ENCODE results near the gene AUTS2. TPM values are rescaled to one million over a fixed set of nuclear protein-coding genes. Genes with fewer than 3 reads are reported as not detected.

The AUTS2 gene
- total RNA-seq, 1 experiment from 2014 or later: 38.5 TPM

GRCh38 chr7:69843653-69844052 lies 245.4 kb downstream of the AUTS2 start:
- no peak overlapping the region for H3K27ac ChIP-seq (ENCODE audit: low read length)
- H3K9ac ChIP-seq (ENCODE audit: low read length): no peak overlapping the region
- peak; percentile 62 for DNase-seq
- no peaks in the 10 kb centered on the region for H3K36me3 ChIP-seq (ENCODE audit: insufficient read depth, low read length)
- H3K4me2 ChIP-seq (ENCODE audit: low read depth, low read length, poor library complexity, severe bottlenecking): peak overlapping the region; percentile 7
- no peaks in the 10 kb centered on the region for H3K9me3 ChIP-seq (ENCODE audit: low read length)
- H3K27me3 ChIP-seq (ENCODE audit: low read length): no peaks in the 10 kb centered on the region
- H4K20me1 ChIP-seq (ENCODE audit: insufficient read depth, low read depth, low read length): peaks cover 53% of the 10 kb centered on the region; the same call in 1 of the 2 replicates
- H2AFZ ChIP-seq (ENCODE audit: low read length): no peak overlapping the region
- peaks cover 67% of the 10 kb centered on the region for H3K4me1 ChIP-seq (ENCODE audit: low read length)
- H3K9me2 ChIP-seq (replicated peaks; ENCODE audit: insufficient read depth, low read length): no peaks in the 10 kb centered on the region
- no peak overlapping the region for H3K4me3 ChIP-seq (ENCODE audit: low read length)
- no peaks in the 10 kb centered on the region for H3K79me2 ChIP-seq (ENCODE audit: low read length)

GRCh38 chr7:69844264-69844868 lies 246.1 kb downstream of the AUTS2 start:
- no peaks in the 10 kb centered on the region for H3K36me3 ChIP-seq (ENCODE audit: insufficient read depth, low read length)
- H3K27me3 ChIP-seq (ENCODE audit: low read length): no peaks in the 10 kb centered on the region
- H3K27ac ChIP-seq (ENCODE audit: low read length): no peak overlapping the region
- peak overlapping the region; percentile 7 for H3K4me2 ChIP-seq (ENCODE audit: low read depth, low read length, poor library complexity, severe bottlenecking)
- peaks cover 53% of the 10 kb centered on the region; the same call in 1 of the 2 replicates for H4K20me1 ChIP-seq (ENCODE audit: insufficient read depth, low read depth, low read length)
- peaks cover 60% of the 10 kb centered on the region for H3K4me1 ChIP-seq (ENCODE audit: low read length)
- H3K79me2 ChIP-seq (ENCODE audit: low read length): no peaks in the 10 kb centered on the region
- H3K9me2 ChIP-seq (replicated peaks; ENCODE audit: insufficient read depth, low read length): no peaks in the 10 kb centered on the region
- H3K9me3 ChIP-seq (ENCODE audit: low read length): no peaks in the 10 kb centered on the region
- H3K4me3 ChIP-seq (ENCODE audit: low read length): no peak overlapping the region
- no peak overlapping the region for H3K9ac ChIP-seq (ENCODE audit: low read length)
- H2AFZ ChIP-seq (ENCODE audit: low read length): no peak overlapping the region
- DNase-seq: peak; percentile 74

GRCh38 chr7:69845721-69846495 lies 247.6 kb downstream of the AUTS2 start:
- Histone ChIP-seq H3K4me2 (ENCODE audit: low read depth, low read length, poor library complexity, severe bottlenecking) (no peak overlapping the region), H3K9ac (ENCODE audit: low read length) (no peak overlapping the region), H3K36me3 (ENCODE audit: insufficient read depth, low read length) (no peaks in the 10 kb centered on the region), H3K79me2 (ENCODE audit: low read length) (no peaks in the 10 kb centered on the region), H2AFZ (ENCODE audit: low read length) (no peak overlapping the region), H3K27me3 (ENCODE audit: low read length) (no peaks in the 10 kb centered on the region), H3K4me1 (ENCODE audit: low read length) (peaks cover 44% of the 10 kb centered on the region), H3K4me3 (ENCODE audit: low read length) (no peak overlapping the region), H3K9me2 (replicated peaks; ENCODE audit: insufficient read depth, low read length) (no peaks in the 10 kb centered on the region), H3K9me3 (ENCODE audit: low read length) (no peaks in the 10 kb centered on the region), H3K27ac (ENCODE audit: low read length) (no peak overlapping the region), H4K20me1 (ENCODE audit: insufficient read depth, low read depth, low read length) (peaks cover 56% of the 10 kb centered on the region; the same call in 1 of the 2 replicates)
- DNase-seq: no peak

- Histone ChIP-seq H3K4me2 (ENCODE audit: low read depth, low read length, poor library complexity, severe bottlenecking) (no peak overlapping the region), H3K4me3 (ENCODE audit: low read length) (no peak overlapping the region), H4K20me1 (ENCODE audit: insufficient read depth, low read depth, low read length) (peaks cover 43% of the 10 kb centered on the region; the same call in 1 of the 2 replicates), H3K27me3 (ENCODE audit: low read length) (no peaks in the 10 kb centered on the region), H3K9me3 (ENCODE audit: low read length) (no peaks in the 10 kb centered on the region), H3K79me2 (ENCODE audit: low read length) (no peaks in the 10 kb centered on the region), H3K4me1 (ENCODE audit: low read length) (peaks cover 23% of the 10 kb centered on the region), H3K36me3 (ENCODE audit: insufficient read depth, low read length) (no peaks in the 10 kb centered on the region), H3K9ac (ENCODE audit: low read length) (no peak overlapping the region), H2AFZ (ENCODE audit: low read length) (no peak overlapping the region), H3K9me2 (replicated peaks; ENCODE audit: insufficient read depth, low read length) (no peaks in the 10 kb centered on the region), H3K27ac (ENCODE audit: low read length) (no peak overlapping the region)
- no peak for DNase-seq
Observed at GRCh38 chr7:69847921-69848612, 249.8 kb downstream of the AUTS2 start.

DNA sequence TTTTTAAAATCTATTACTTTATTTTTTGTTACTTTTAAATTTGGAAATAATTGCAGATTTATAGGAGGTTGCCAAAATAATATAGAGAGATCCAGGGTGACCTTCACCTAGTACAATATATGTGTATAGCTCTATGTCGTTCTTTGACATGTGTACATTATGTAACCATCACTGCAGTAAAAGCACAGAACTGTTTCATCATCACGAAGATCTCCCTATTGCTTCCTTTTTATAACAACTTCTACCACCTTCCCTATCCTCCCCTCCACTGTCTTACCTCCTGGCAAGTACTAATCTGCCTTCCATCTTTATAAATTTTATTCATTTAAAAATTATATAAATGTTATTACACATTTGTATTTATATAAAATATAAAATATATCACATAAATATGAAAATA lies 251.0 kb downstream of the AUTS2 start:
- peaks cover 11% of the 10 kb centered on the region for H3K4me1 ChIP-seq (ENCODE audit: low read length)
- no peak overlapping the region for H2AFZ ChIP-seq (ENCODE audit: low read length)
- no peak overlapping the region for H3K9ac ChIP-seq (ENCODE audit: low read length)
- H3K4me3 ChIP-seq (ENCODE audit: low read length): no peak overlapping the region
- H4K20me1 ChIP-seq (ENCODE audit: insufficient read depth, low read depth, low read length): peaks cover 38% of the 10 kb centered on the region; the same call in 1 of the 2 replicates
- H3K9me3 ChIP-seq (ENCODE audit: low read length): no peaks in the 10 kb centered on the region
- no peaks in the 10 kb centered on the region for H3K27me3 ChIP-seq (ENCODE audit: low read length)
- H3K27ac ChIP-seq (ENCODE audit: low read length): no peak overlapping the region
- no peaks in the 10 kb centered on the region for H3K9me2 ChIP-seq (replicated peaks; ENCODE audit: insufficient read depth, low read length)
- no peaks in the 10 kb centered on the region for H3K36me3 ChIP-seq (ENCODE audit: insufficient read depth, low read length)
- no peaks in the 10 kb centered on the region for H3K79me2 ChIP-seq (ENCODE audit: low read length)
- H3K4me2 ChIP-seq (ENCODE audit: low read depth, low read length, poor library complexity, severe bottlenecking): no peak overlapping the region
- no peak for DNase-seq

DNA sequence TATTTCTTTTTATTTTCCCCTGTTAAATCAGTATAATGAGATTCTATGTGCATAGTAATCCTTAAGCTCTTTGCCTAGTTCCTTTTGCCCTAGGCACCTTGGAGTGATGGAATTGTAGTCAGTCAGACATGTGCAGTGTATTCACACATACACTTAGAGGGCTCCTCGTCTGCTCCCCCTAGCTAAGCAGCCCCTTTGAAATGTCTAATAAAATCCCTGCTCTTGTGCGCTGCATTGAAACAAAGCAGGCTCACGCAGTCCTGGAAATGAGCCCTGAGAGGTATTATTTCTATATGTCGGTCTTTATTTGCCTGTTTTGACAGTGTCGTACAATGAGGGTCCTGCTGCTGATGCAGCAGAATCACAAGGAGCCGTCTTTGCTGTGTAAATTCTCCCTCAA lies 258.7 kb downstream of the AUTS2 start:
- H3K79me2 ChIP-seq (ENCODE audit: low read length): no peaks in the 10 kb centered on the region
- no peaks in the 10 kb centered on the region for H3K36me3 ChIP-seq (ENCODE audit: insufficient read depth, low read length)
- peaks cover 32% of the 10 kb centered on the region; the same call in 1 of the 2 replicates for H4K20me1 ChIP-seq (ENCODE audit: insufficient read depth, low read depth, low read length)
- H3K27ac ChIP-seq (ENCODE audit: low read length): no peak overlapping the region
- H3K4me1 ChIP-seq (ENCODE audit: low read length): peaks cover 24% of the 10 kb centered on the region
- H3K4me3 ChIP-seq (ENCODE audit: low read length): no peak overlapping the region
- H3K9ac ChIP-seq (ENCODE audit: low read length): no peak overlapping the region
- no peaks in the 10 kb centered on the region for H3K9me2 ChIP-seq (replicated peaks; ENCODE audit: insufficient read depth, low read length)
- no peak overlapping the region for H2AFZ ChIP-seq (ENCODE audit: low read length)
- DNase-seq: no peak
- H3K4me2 ChIP-seq (ENCODE audit: low read depth, low read length, poor library complexity, severe bottlenecking): no peak overlapping the region
- no peaks in the 10 kb centered on the region for H3K27me3 ChIP-seq (ENCODE audit: low read length)
- no peaks in the 10 kb centered on the region for H3K9me3 ChIP-seq (ENCODE audit: low read length)

DNA sequence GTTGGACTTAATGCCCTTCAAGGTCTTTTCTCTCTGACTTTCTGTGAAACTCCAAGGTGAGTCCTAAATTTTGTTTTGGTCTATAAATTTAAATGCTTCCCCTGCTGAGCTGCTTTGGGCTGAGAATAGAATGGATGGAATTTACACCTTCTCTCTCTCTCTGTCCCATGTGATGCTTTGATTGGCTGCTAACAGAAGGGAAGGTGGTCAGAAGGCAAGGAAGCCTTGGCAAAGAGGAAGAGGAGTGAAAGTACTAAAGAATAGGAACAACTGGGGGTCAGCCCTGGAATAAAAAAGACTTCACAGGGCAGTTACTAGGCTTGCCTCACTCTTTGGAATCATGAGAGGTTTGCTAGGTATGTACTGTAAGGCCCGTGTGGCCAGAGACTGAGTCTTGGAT lies 260.2 kb downstream of the AUTS2 start:
- H3K79me2 ChIP-seq (ENCODE audit: low read length): no peaks in the 10 kb centered on the region

GRCh38 chr7:69859342-69859741 lies 261.1 kb downstream of the AUTS2 start:
- H3K79me2 ChIP-seq (ENCODE audit: low read length): no peaks in the 10 kb centered on the region
- no peak overlapping the region for H3K4me3 ChIP-seq (ENCODE audit: low read length)
- no peak overlapping the region for H3K4me2 ChIP-seq (ENCODE audit: low read depth, low read length, poor library complexity, severe bottlenecking)
- H3K36me3 ChIP-seq (ENCODE audit: insufficient read depth, low read length): no peaks in the 10 kb centered on the region
- H3K27me3 ChIP-seq (ENCODE audit: low read length): no peaks in the 10 kb centered on the region
- H3K9ac ChIP-seq (ENCODE audit: low read length): no peak overlapping the region
- no peak overlapping the region for H3K27ac ChIP-seq (ENCODE audit: low read length)
- H3K4me1 ChIP-seq (ENCODE audit: low read length): peaks cover 48% of the 10 kb centered on the region
- H3K9me2 ChIP-seq (replicated peaks; ENCODE audit: insufficient read depth, low read length): no peaks in the 10 kb centered on the region
- no peaks in the 10 kb centered on the region for H3K9me3 ChIP-seq (ENCODE audit: low read length)
- H4K20me1 ChIP-seq (ENCODE audit: insufficient read depth, low read depth, low read length): peaks cover 45% of the 10 kb centered on the region
- DNase-seq: no peak
- no peak overlapping the region for H2AFZ ChIP-seq (ENCODE audit: low read length)

More for the DNA sequence above, 260.2 kb downstream of the AUTS2 start:
- no peak overlapping the region for H3K9ac ChIP-seq (ENCODE audit: low read length)
- no peaks in the 10 kb centered on the region for H3K36me3 ChIP-seq (ENCODE audit: insufficient read depth, low read length)
- H3K27me3 ChIP-seq (ENCODE audit: low read length): no peaks in the 10 kb centered on the region
- no peak overlapping the region for H3K27ac ChIP-seq (ENCODE audit: low read length)
- H3K9me3 ChIP-seq (ENCODE audit: low read length): no peaks in the 10 kb centered on the region
- no peak for DNase-seq
- H2AFZ ChIP-seq (ENCODE audit: low read length): no peak overlapping the region
- peaks cover 40% of the 10 kb centered on the region for H4K20me1 ChIP-seq (ENCODE audit: insufficient read depth, low read depth, low read length)
- peak overlapping the region; percentile 16 for H3K4me2 ChIP-seq (ENCODE audit: low read depth, low read length, poor library complexity, severe bottlenecking)
- H3K4me1 ChIP-seq (ENCODE audit: low read length): peaks cover 39% of the 10 kb centered on the region
- no peak overlapping the region for H3K4me3 ChIP-seq (ENCODE audit: low read length)
- no peaks in the 10 kb centered on the region for H3K9me2 ChIP-seq (replicated peaks; ENCODE audit: insufficient read depth, low read length)

All from Karpas-422 (cell line).